HEK293 (cell line): ENCODE results near the gene PLSCR1.

Experiments used
- CTCF ChIA-PET: fragments of 350-600 bp; formaldehyde crosslinking; extraction: SDS; loops from one replicate; lab custom pipeline; 2021; ENCODE audit warnings: antibody characterized with exemption; lab: Yijun Ruan, JAX
- POLR2A ChIA-PET: fragments of 300-600 bp; formaldehyde crosslinking; extraction: SDS; loops from one replicate; lab custom pipeline; 2020; ENCODE audit warnings: antibody characterized with exemption, inconsistent platforms; lab: Yijun Ruan, JAX
- H3K27ac ChIP-seq: fragments of 200-500 bp; sonication (Bioruptor generic); 2 replicates; pipeline ENCODE4 v1.5.1; 2014; ENCODE audit warnings: low read depth, low read length, control low read depth, inconsistent platforms; ENCODE audit errors: extremely low read depth
- H3K36me3 ChIP-seq, 2 experiments: fragments of 200-500 bp in 1 of 2; sonication (Bioruptor generic) in 1 of 2; 1 replicate in 1 of 2; 2 replicates in 1 of 2; pipeline ENCODE4 v1.5.1; 2014 to 2017; ENCODE audit warnings: inconsistent platforms in 2 of 2, low read length in 2 of 2; ENCODE audit not compliant: control insufficient read depth in 2 of 2, insufficient read depth in 1 of 2
- H3K4me1 ChIP-seq: fragments of 200-500 bp; sonication (Bioruptor generic); 2 replicates; pipeline ENCODE4 v1.5.1; 2014; ENCODE audit warnings: mild to moderate bottlenecking, low read length, inconsistent platforms; ENCODE audit not compliant: control insufficient read depth, insufficient read depth
- H3K4me3 ChIP-seq: 2 replicates; pipeline ENCODE4 v1.5.1; 2011; ENCODE audit warnings: low read depth, mild to moderate bottlenecking, control low read depth, low read length, moderate library complexity
- H3K9me3 ChIP-seq: fragments of 200-500 bp; sonication (Bioruptor generic); 2 replicates; pipeline ENCODE4 v1.5.1; 2014; ENCODE audit warnings: low read depth, low read length, inconsistent platforms; ENCODE audit not compliant: control insufficient read depth, insufficient read depth
- ATF2 ChIP-seq: fragments of 450-650 bp; formaldehyde crosslinking; IDR thresholded peaks from 2 replicates; pipeline ENCODE4 v1.5.1; 2016; ENCODE audit warnings: missing biosample characterization, missing genetic modification characterization, low read depth
- ELK4 ChIP-seq: IDR thresholded peaks from 2 replicates; pipeline ENCODE4 v1.6.1; 2011; ENCODE audit warnings: mild to moderate bottlenecking, low read depth, low read length, borderline replicate concordance
- GLIS1 ChIP-seq: fragments of 450-650 bp; formaldehyde crosslinking; IDR thresholded peaks from 2 replicates; pipeline ENCODE4 v1.5.1; 2016; ENCODE audit warnings: missing biosample characterization, missing genetic modification characterization
- GLIS2 ChIP-seq: fragments of 450-650 bp; formaldehyde crosslinking; IDR thresholded peaks from 2 replicates; pipeline ENCODE4 v1.5.1; 2016; ENCODE audit warnings: missing biosample characterization, missing genetic modification characterization
- SP3 ChIP-seq: fragments of 450-650 bp; formaldehyde crosslinking; IDR thresholded peaks from 2 replicates; pipeline ENCODE4 v1.5.1; 2016; ENCODE audit warnings: missing biosample characterization, missing genetic modification characterization
- ZBTB10 ChIP-seq: fragments of 450-650 bp; formaldehyde crosslinking; IDR thresholded peaks from 2 replicates; pipeline ENCODE4 v1.5.1; 2016; ENCODE audit warnings: missing biosample characterization, missing genetic modification characterization
- ZBTB20 ChIP-seq: fragments of 450-650 bp; formaldehyde crosslinking; IDR thresholded peaks from 2 replicates; pipeline ENCODE4 v1.5.1; 2016; ENCODE audit warnings: missing biosample characterization, missing genetic modification characterization
- ZBTB8A ChIP-seq: fragments of 450-650 bp; formaldehyde crosslinking; IDR thresholded peaks from 2 replicates; pipeline ENCODE4 v1.5.1; 2016; ENCODE audit warnings: missing biosample characterization, missing genetic modification characterization
- ZNF157 ChIP-seq: fragments of 450-650 bp; formaldehyde crosslinking; IDR thresholded peaks from 2 replicates; pipeline ENCODE4 v1.5.1; 2016; ENCODE audit warnings: missing biosample characterization, missing genetic modification characterization
- ZNF354C ChIP-seq: fragments of 450-650 bp; formaldehyde crosslinking; IDR thresholded peaks from 2 replicates; pipeline ENCODE4 v1.5.1; 2016; ENCODE audit warnings: missing biosample characterization, missing genetic modification characterization, low read depth, borderline replicate concordance
- ZNF473 ChIP-seq: fragments of 450-650 bp; formaldehyde crosslinking; IDR thresholded peaks from 2 replicates; pipeline ENCODE4 v1.5.1; 2017; ENCODE audit warnings: missing biosample characterization, missing genetic modification characterization
- ZNF549 ChIP-seq: fragments of 450-650 bp; IDR thresholded peaks from 2 replicates; pipeline ENCODE4 v1.5.1; 2018; ENCODE audit warnings: missing biosample characterization, missing genetic modification characterization, mild to moderate bottlenecking, inconsistent platforms, moderate library complexity
- ZNF670 ChIP-seq: fragments of 450-650 bp; formaldehyde crosslinking; IDR thresholded peaks from 2 replicates; pipeline ENCODE4 v1.5.1; 2016; ENCODE audit warnings: missing biosample characterization, missing genetic modification characterization, low read depth
- ZNF701 ChIP-seq: fragments of 450-650 bp; formaldehyde crosslinking; IDR thresholded peaks from 2 replicates; pipeline ENCODE4 v1.5.1; 2016; ENCODE audit warnings: missing biosample characterization, missing genetic modification characterization
- ZNF76 ChIP-seq: fragments of 450-650 bp; formaldehyde crosslinking; IDR thresholded peaks from 2 replicates; pipeline ENCODE4; 2016; ENCODE audit warnings: low read depth, missing biosample characterization, missing genetic modification characterization, borderline replicate concordance
- ZNF792 ChIP-seq: fragments of 450-650 bp; formaldehyde crosslinking; IDR thresholded peaks from 2 replicates; pipeline ENCODE4 v1.5.1; 2016; ENCODE audit warnings: missing biosample characterization, missing genetic modification characterization
- ZSCAN18 ChIP-seq: fragments of 450-650 bp; formaldehyde crosslinking; IDR thresholded peaks from 2 replicates; pipeline ENCODE4 v1.5.1; 2016; ENCODE audit warnings: missing biosample characterization, missing genetic modification characterization
- TF ChIP-seq, protein P1 (sequence below): fragments of 450-650 bp; formaldehyde crosslinking; IDR thresholded peaks from 2 replicates; pipeline ENCODE4 v1.5.1; 2016; ENCODE audit warnings: missing biosample characterization, missing genetic modification characterization

PLSCR1 gene

DNA sequence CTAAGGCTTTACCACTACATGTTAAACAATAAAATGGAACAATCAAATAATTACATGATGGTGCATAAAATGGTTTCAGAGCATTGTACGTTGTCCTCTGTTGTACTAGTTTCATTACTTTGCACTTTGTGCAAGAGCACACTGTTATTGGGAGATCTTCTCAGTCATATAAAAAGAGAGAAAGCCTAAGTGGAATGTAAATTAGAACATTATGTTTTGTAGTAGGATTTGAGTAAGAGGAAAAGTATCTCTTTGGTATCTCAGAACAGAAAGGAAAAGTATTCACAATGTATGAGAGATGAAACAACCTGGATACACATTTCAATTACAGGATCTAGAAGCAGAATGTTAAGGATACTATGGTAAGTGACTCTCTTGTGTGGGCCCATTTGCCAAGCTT, 48.2 kb downstream of the PLSCR1 start (continued):
- TF ChIP-seq ATF2 (tag by site-specific recombination) = no peak

- ChIA-PET POLR2A (no interaction called here), CTCF (no interaction called here)
- Histone ChIP-seq H3K9me3 (no peaks in the 10 kb centered on the region), H3K36me3 (no peaks in the 10 kb centered on the region), H3K27ac (no peak overlapping the region), H3K4me1 (no peaks in the 10 kb centered on the region), H3K4me3 (no peak overlapping the region)
- TF ChIP-seq ATF2 (tag by site-specific recombination) = 0 out of 2 replicates have a peak, but pooled peaks have one; percentile 5
- TF ChIP-seq ZBTB8A (tag by site-specific recombination) = no peak
- no peak for TF ChIP-seq ZNF157 (tag by site-specific recombination)
- no peak for TF ChIP-seq SP3 (tag by site-specific recombination)
These were observed 50.6 kb downstream of the PLSCR1 start for GRCh38 chr3:146493761-146494160.

- H3K36me3 ChIP-seq = no peaks in the 10 kb centered on the region
- ChIA-PET CTCF (no interaction called here), POLR2A (no interaction called here)
- H3K4me3 ChIP-seq = no peak overlapping the region
- H3K4me1 ChIP-seq = no peaks in the 10 kb centered on the region
- TF ChIP-seq ZNF670 (tag by site-specific recombination) (no peak), GLIS1 (no peak), ZNF354C (tag by site-specific recombination) (no peak), ZSCAN18 (tag by site-specific recombination) (no peak), GLIS2 (tag by site-specific recombination) (no peak)
- TF ChIP-seq, protein P1, sequence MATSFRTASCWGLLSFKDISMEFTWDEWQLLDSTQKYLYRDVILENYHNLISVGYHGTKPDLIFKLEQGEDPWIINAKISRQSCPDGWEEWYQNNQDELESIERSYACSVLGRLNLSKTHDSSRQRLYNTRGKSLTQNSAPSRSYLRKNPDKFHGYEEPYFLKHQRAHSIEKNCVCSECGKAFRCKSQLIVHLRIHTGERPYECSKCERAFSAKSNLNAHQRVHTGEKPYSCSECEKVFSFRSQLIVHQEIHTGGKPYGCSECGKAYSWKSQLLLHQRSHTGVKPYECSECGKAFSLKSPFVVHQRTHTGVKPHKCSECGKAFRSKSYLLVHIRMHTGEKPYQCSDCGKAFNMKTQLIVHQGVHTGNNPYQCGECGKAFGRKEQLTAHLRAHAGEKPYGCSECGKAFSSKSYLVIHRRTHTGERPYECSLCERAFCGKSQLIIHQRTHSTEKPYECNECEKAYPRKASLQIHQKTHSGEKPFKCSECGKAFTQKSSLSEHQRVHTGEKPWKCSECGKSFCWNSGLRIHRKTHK (tag by site-specific recombination) = no peak
- H3K27ac ChIP-seq = no peak overlapping the region
- no peaks in the 10 kb centered on the region for H3K9me3 ChIP-seq
These were observed 51.2 kb downstream of the PLSCR1 start for GRCh38 chr3:146493221-146493620.

GRCh38 chr3:146491303-146491702, 53.1 kb downstream of the PLSCR1 start:
- no peaks in the 10 kb centered on the region for H3K4me1 ChIP-seq
- CTCF ChIA-PET = no interaction called here
- no peaks in the 10 kb centered on the region for H3K9me3 ChIP-seq
- POLR2A ChIA-PET = no interaction called here
- H3K4me3 ChIP-seq = no peak overlapping the region
- H3K36me3 ChIP-seq = no peaks in the 10 kb centered on the region
- no peak overlapping the region for H3K27ac ChIP-seq
- TF ChIP-seq ZNF473 (tag by site-specific recombination) (no peak), ZNF701 (tag by site-specific recombination) (no peak), ELK4 (no peak), ZBTB20 (tag by site-specific recombination) (no peak), ZNF549 (tag by site-specific recombination) (no peak), ZBTB10 (no peak), ZNF76 (tag by site-specific recombination) (no peak), ZNF792 (tag by site-specific recombination) (no peak), SP3 (tag by site-specific recombination) (no peak)
